ENCODE data around the gene CEP112. TPM values are rescaled to one million over a fixed set of nuclear protein-coding genes. Genes with fewer than 3 reads are reported as not detected.

CEP112 gene
- total and polyA plus RNA-seq, 2 of the 13 experiments (the other 11 are each of a cell fraction or from before 2014, with no cell fraction given) = 1.2 to 3.4 TPM

- FAIRE-seq = no peak
- H3K9me3 ChIP-seq (ENCODE audit: low read length) = no peaks in the 10 kb centered on the region
- peaks cover 43% of the 10 kb centered on the region for H3K4me1 ChIP-seq (ENCODE audit: insufficient read depth, low read length)
- H3K27ac ChIP-seq (ENCODE audit: extremely low read length, insufficient read depth, low read length) = no peak overlapping the region
- no TSS peak for BruUV-seq (replicated peaks)
- no peak overlapping the region for H2AFZ ChIP-seq (ENCODE audit: low read length)
- no peaks in the 10 kb centered on the region for H3K79me2 ChIP-seq (ENCODE audit: insufficient read depth, low read length)
- in situ Hi-C loops (cut with HindIII; ENCODE audit: extremely low pct_ligation_motif_present, low pct_unique_long_range_greater_than_20kb) = no loop called here
- H4K20me1 ChIP-seq (ENCODE audit: insufficient read depth, low read length) = no peaks in the 10 kb centered on the region
- no peak for ATAC-seq
- ChIA-PET CTCF (ENCODE audit: low intra/inter-chr PET ratio, low total read pairs) (no interaction called here), POLR2A (no interaction called here)
- no peak overlapping the region for H3K9ac ChIP-seq (ENCODE audit: insufficient read depth, low read depth, low read length)
- H3K36me3 ChIP-seq (replicated peaks in 1 of 2; ENCODE audit: control insufficient read depth in 1 of 2, insufficient read depth in 2 of 2, low read length in 2 of 2) = no peaks in the 10 kb centered on the region
- peak; percentile 30 for DNase-seq (ENCODE audit: low spot score)
- H3K4me3 ChIP-seq (replicated peaks in 1 of 3; ENCODE audit: insufficient read depth in 1 of 3, low read depth in 2 of 3, low read length in 3 of 3) = no peak overlapping the region
- intact Hi-C loops (cut with micrococcal nuclease; ENCODE audit: unreplicated experiment) = loop anchor here (2.0 kb wide), 1 partner anchor 492 kb away; no protein-coding TSS in a partner anchor
- H3K27me3 ChIP-seq (ENCODE audit: control insufficient read depth in 1 of 2, insufficient read depth in 2 of 2, low read length in 2 of 2) = no peaks in the 10 kb centered on the region
- no peak overlapping the region for H3K4me2 ChIP-seq (ENCODE audit: low read depth, low read length)
- WGBS (ENCODE audit: low lambda C conversion rate) = 86% methylated on average over 5 of the region's 5 CpGs
- 0 out of 2 replicates have a peak, but pooled peaks have one; percentile 8 for TF ChIP-seq ARID5B (CRISPR knock-in tag; IDR thresholded peaks at IDR 0.05)
- no peak for TF ChIP-seq ZNF567 (CRISPR knock-in tag; IDR thresholded peaks at IDR 0.05; ENCODE audit: borderline replicate concordance)
- no peak for TF ChIP-seq PREB (CRISPR knock-in tag; IDR thresholded peaks at IDR 0.05)
- TF ChIP-seq ZFAT (CRISPR knock-in tag; conservative IDR thresholded peaks at IDR 0.05) = no peak
- peak; percentile 36; the same call in 1 of the 2 replicates for TF ChIP-seq ZNF121 (CRISPR knock-in tag; IDR thresholded peaks at IDR 0.05)
- TF ChIP-seq TEAD3 (CRISPR knock-in tag; optimal IDR thresholded peaks at IDR 0.05; ENCODE audit: borderline replicate concordance) = peak; percentile 58
- TF ChIP-seq CENPX (CRISPR knock-in tag; IDR thresholded peaks at IDR 0.05) = no peak
- TF ChIP-seq KAT8 (CRISPR knock-in tag; IDR thresholded peaks at IDR 0.05) = 0 out of 2 replicates have a peak, but pooled peaks have one; percentile 2
- no peak for TF ChIP-seq TOPORS (CRISPR knock-in tag; IDR thresholded peaks at IDR 0.05)
- no peak for TF ChIP-seq ZNF747 (CRISPR knock-in tag; IDR thresholded peaks at IDR 0.05; ENCODE audit: borderline replicate concordance)
- no peak for TF ChIP-seq KLF11 (CRISPR knock-in tag; IDR thresholded peaks at IDR 0.05)
- TF ChIP-seq CEBPG (CRISPR knock-in tag; IDR thresholded peaks at IDR 0.05) = peak; percentile 23; the same call in 1 of the 2 replicates
- TF ChIP-seq ZBTB44 (CRISPR knock-in tag; IDR thresholded peaks at IDR 0.05) = no peak
- TF ChIP-seq AFF4 (CRISPR knock-in tag; IDR thresholded peaks at IDR 0.05) = no peak
- no peak for TF ChIP-seq ZNF614 (CRISPR knock-in tag; IDR thresholded peaks at IDR 0.05; ENCODE audit: borderline replicate concordance)
- TF ChIP-seq SRSF4 (IDR thresholded peaks at IDR 0.05; ENCODE audit: low read depth, low read length, poor library complexity, severe bottlenecking) = no peak
Observed at GRCh38 chr17:65786479-65786878, 405.5 kb downstream of the CEP112 start.

All from HepG2 (cell line).